Measurements from ENCODE around the gene COL4A2. TPM values are rescaled to one million over a fixed set of nuclear protein-coding genes. Genes with fewer than 3 reads are reported as not detected.

The COL4A2 gene
- total RNA-seq, 1 donor from 2014 or later, result 180 TPM

- TF ChIP-seq POLR2AphosphoS5 (IDR thresholded peaks at IDR 0.05; ENCODE audit: insufficient read depth in 1 of 2, low read depth in 1 of 2), result no peak
- Histone ChIP-seq H3K27me3 (no peaks in the 10 kb centered on the region), H3K4me1 (peaks cover 50% of the 10 kb centered on the region), H3K4me3 (peak overlapping the region in 1 of 2 donors; percentile 24), H3K36me3 (no peaks in the 10 kb centered on the region), H3K9me3 (no peaks in the 10 kb centered on the region), H3K27ac (peak overlapping the region; percentile 67)
- DNase-seq (ENCODE audit: extremely low spot score in 2 of 2), result peak in 1 of 2 donors; percentile 72
- intact Hi-C loops (cut with DNase I), result no loop called here
Measured at GRCh38 chr13:110301606-110302553, 5.2 kb upstream of the COL4A2 start.

DNA sequence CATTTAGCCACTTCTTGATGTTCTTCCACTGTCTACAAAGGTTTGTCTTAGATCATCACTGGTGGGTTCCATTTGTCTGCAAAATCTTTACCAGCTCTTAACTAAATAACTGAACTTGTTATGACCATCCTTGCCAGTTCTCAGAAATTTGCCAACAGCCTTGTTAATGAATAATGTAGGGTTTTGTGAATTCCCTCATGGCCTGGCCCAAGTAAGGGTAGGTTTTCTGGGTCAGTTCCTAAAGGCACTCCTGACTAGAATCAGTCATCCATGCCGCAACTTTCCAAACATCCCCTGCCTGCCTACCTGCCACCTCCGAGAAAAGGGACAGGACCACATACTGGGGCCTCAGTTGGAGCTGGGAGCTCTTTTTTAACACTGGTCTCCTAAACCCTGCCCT, 4.1 kb upstream of the COL4A2 start:
- Histone ChIP-seq H3K4me1 (peaks cover 41% of the 10 kb centered on the region), H3K27ac (peak overlapping the region; percentile 95), H3K27me3 (no peaks in the 10 kb centered on the region), H3K36me3 (no peaks in the 10 kb centered on the region), H3K4me3 (no peak overlapping the region), H3K9me3 (no peaks in the 10 kb centered on the region)
- DNase-seq (ENCODE audit: extremely low spot score in 2 of 2), result no peak
- intact Hi-C loops (cut with DNase I), result no loop called here
- TF ChIP-seq POLR2AphosphoS5 (IDR thresholded peaks at IDR 0.05; ENCODE audit: insufficient read depth in 1 of 2, low read depth in 1 of 2), result no peak
- TF ChIP-seq, protein P1, sequence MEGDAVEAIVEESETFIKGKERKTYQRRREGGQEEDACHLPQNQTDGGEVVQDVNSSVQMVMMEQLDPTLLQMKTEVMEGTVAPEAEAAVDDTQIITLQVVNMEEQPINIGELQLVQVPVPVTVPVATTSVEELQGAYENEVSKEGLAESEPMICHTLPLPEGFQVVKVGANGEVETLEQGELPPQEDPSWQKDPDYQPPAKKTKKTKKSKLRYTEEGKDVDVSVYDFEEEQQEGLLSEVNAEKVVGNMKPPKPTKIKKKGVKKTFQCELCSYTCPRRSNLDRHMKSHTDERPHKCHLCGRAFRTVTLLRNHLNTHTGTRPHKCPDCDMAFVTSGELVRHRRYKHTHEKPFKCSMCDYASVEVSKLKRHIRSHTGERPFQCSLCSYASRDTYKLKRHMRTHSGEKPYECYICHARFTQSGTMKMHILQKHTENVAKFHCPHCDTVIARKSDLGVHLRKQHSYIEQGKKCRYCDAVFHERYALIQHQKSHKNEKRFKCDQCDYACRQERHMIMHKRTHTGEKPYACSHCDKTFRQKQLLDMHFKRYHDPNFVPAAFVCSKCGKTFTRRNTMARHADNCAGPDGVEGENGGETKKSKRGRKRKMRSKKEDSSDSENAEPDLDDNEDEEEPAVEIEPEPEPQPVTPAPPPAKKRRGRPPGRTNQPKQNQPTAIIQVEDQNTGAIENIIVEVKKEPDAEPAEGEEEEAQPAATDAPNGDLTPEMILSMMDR (IDR thresholded peaks at IDR 0.05), result no peak
- no peak for TF ChIP-seq POLR2A (IDR thresholded peaks at IDR 0.05)

DNA sequence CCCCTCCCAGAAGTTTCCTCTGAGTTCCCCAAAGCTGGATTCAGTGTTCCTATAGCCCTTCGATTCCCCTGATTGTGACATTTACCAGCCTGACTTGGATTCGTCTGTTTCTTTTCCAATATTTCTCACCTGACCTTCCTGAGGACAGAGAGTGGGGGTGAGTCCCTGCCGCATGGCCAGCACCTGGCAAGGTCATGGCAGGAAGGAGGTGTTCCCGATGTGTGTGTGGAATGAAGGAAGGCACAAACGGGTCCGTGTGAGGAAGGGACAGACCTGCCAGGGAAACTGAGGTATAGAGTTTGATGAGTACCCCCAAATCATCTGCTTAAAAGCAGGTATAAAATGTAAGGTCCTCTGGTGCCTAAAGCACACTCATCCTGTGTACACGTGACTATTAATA, 3.4 kb upstream of the COL4A2 start:
- Histone ChIP-seq H3K4me3 (no peak overlapping the region), H3K9me3 (no peaks in the 10 kb centered on the region), H3K27ac (peak overlapping the region; percentile 95), H3K4me1 (peaks cover 37% of the 10 kb centered on the region), H3K36me3 (no peaks in the 10 kb centered on the region), H3K27me3 (no peaks in the 10 kb centered on the region)
- DNase-seq (ENCODE audit: extremely low spot score in 2 of 2), result no peak
- TF ChIP-seq, protein P1 (IDR thresholded peaks at IDR 0.05), result no peak
- TF ChIP-seq POLR2A (IDR thresholded peaks at IDR 0.05) (no peak), POLR2AphosphoS5 (IDR thresholded peaks at IDR 0.05; ENCODE audit: insufficient read depth in 1 of 2, low read depth in 1 of 2) (no peak)
- intact Hi-C loops (cut with DNase I), result no loop called here

- intact Hi-C loops (cut with DNase I), result no loop called here
Measured at GRCh38 chr13:110304256-110304655, 2.8 kb upstream of the COL4A2 start.

GRCh38 chr13:110305001-110305400, 2.1 kb upstream of the COL4A2 start:
- TF ChIP-seq POLR2AphosphoS5 (IDR thresholded peaks at IDR 0.05; ENCODE audit: insufficient read depth in 1 of 2, low read depth in 1 of 2) (no peak), POLR2A (IDR thresholded peaks at IDR 0.05) (no peak)
- TF ChIP-seq, protein P1 (IDR thresholded peaks at IDR 0.05), result no peak
- H3K9me3 ChIP-seq, result no peaks in the 10 kb centered on the region
- peaks cover 40% of the 10 kb centered on the region for H3K4me1 ChIP-seq
- H3K36me3 ChIP-seq, result no peaks in the 10 kb centered on the region
- peak overlapping the region; percentile 95 for H3K27ac ChIP-seq
- H3K27me3 ChIP-seq, result no peaks in the 10 kb centered on the region
- H3K4me3 ChIP-seq, result peak overlapping the region; percentile 66 to 84
- no peak for DNase-seq (ENCODE audit: extremely low spot score in 2 of 2)
- intact Hi-C loops (cut with DNase I), result loop anchor here (5.0 kb wide), 2 partner anchors 58 to 92 kb away; no protein-coding TSS in a partner anchor

More at GRCh38 chr13:110304256-110304655, 2.8 kb upstream of the COL4A2 start:
- peak overlapping the region; percentile 66 to 84 for H3K4me3 ChIP-seq
- DNase-seq (ENCODE audit: extremely low spot score in 2 of 2), result no peak
- H3K36me3 ChIP-seq, result no peaks in the 10 kb centered on the region
- no peaks in the 10 kb centered on the region for H3K27me3 ChIP-seq
- H3K27ac ChIP-seq, result peak overlapping the region; percentile 95
- H3K9me3 ChIP-seq, result no peaks in the 10 kb centered on the region
- peaks cover 37% of the 10 kb centered on the region for H3K4me1 ChIP-seq
- TF ChIP-seq, protein P1 (IDR thresholded peaks at IDR 0.05), result no peak
- TF ChIP-seq POLR2AphosphoS5 (IDR thresholded peaks at IDR 0.05; ENCODE audit: insufficient read depth in 1 of 2, low read depth in 1 of 2), result peak; percentile 29 to 45

Data from vagina (tissue), 2 donors.